HepG2 (cell line): ENCODE results near the gene SLC22A23. TPM values are rescaled to one million over a fixed set of nuclear protein-coding genes. Genes with fewer than 3 reads are reported as not detected.

Experiments
- AFF4 ChIP-seq: sonication (generic); formaldehyde crosslinking; IDR thresholded peaks from 2 replicates; pipeline ENCODE4 v1.4.0; 2020; ENCODE audit warnings: missing genetic modification reagents
- ARID5B ChIP-seq: IDR thresholded peaks from 2 replicates; pipeline ENCODE4 v1.4.0; 2020; ENCODE audit warnings: mild to moderate bottlenecking, missing genetic modification reagents
- CBX5 ChIP-seq: sonication (generic); formaldehyde crosslinking; IDR thresholded peaks from 2 replicates; pipeline ENCODE4 v1.4.0; 2020; ENCODE audit warnings: missing genetic modification reagents, borderline replicate concordance
- ELF1 ChIP-seq: sonication (generic); formaldehyde crosslinking; IDR thresholded peaks from 2 replicates; pipeline ENCODE4 v1.4.0; 2020; ENCODE audit warnings: missing genetic modification reagents
- EZH2 ChIP-seq: conservative IDR thresholded peaks from 2 replicates; pipeline ENCODE4 v1.6.1; 2012; ENCODE audit warnings: mild to moderate bottlenecking, low read depth, low read length, moderate library complexity
- FOXA3 ChIP-seq: IDR thresholded peaks from 2 replicates; pipeline ENCODE4 v1.6.1; 2016; ENCODE audit warnings: missing genetic modification reagents, missing compliant biosample characterization
- FOXK1 ChIP-seq: sonication (generic); formaldehyde crosslinking; IDR thresholded peaks from 2 replicates; pipeline ENCODE4 v1.4.0; 2020; ENCODE audit warnings: low read depth, missing genetic modification reagents, borderline replicate concordance
- GABPB1 ChIP-seq: IDR thresholded peaks from 2 replicates; pipeline ENCODE4 v1.6.1; 2016; ENCODE audit warnings: mild to moderate bottlenecking, missing genetic modification reagents, moderate library complexity, missing compliant biosample characterization
- GATAD2A ChIP-seq: IDR thresholded peaks from 2 replicates; pipeline ENCODE4 v1.6.1; 2016
- GFI1 ChIP-seq: sonication (generic); formaldehyde crosslinking; IDR thresholded peaks from 2 replicates; pipeline ENCODE4 v1.5.0; 2020; ENCODE audit warnings: missing genetic modification reagents, mild to moderate bottlenecking, borderline replicate concordance
- HBP1 ChIP-seq: IDR thresholded peaks from 2 replicates; pipeline ENCODE4 v1.6.1; 2016; ENCODE audit warnings: low read depth, control low read depth
- HIVEP1 ChIP-seq: sonication (generic); formaldehyde crosslinking; IDR thresholded peaks from 2 replicates; pipeline ENCODE4 v1.4.0; 2020; ENCODE audit warnings: mild to moderate bottlenecking, missing genetic modification reagents
- KAT8 ChIP-seq: IDR thresholded peaks from 2 replicates; pipeline ENCODE4 v1.6.1; 2016; ENCODE audit warnings: missing genetic modification reagents, missing compliant biosample characterization
- NR2F6 ChIP-seq, 2 experiments: IDR thresholded peaks; 2 replicates each; pipeline ENCODE4 v1.6.1; 2016; ENCODE audit warnings: antibody characterized with exemption in 1 of 2, mild to moderate bottlenecking in 1 of 2
- RXRB ChIP-seq: IDR thresholded peaks from 2 replicates; pipeline ENCODE4 v1.6.1; 2016; ENCODE audit warnings: borderline replicate concordance, missing genetic modification reagents, missing compliant biosample characterization
- SALL1 ChIP-seq: sonication (generic); formaldehyde crosslinking; IDR thresholded peaks from 2 replicates; pipeline ENCODE4 v1.8.0; 2022; ENCODE audit warnings: mild to moderate bottlenecking, missing genetic modification reagents
- SATB2 ChIP-seq: sonication (generic); formaldehyde crosslinking; IDR thresholded peaks from 2 replicates; pipeline ENCODE4 v1.5.0; 2020; ENCODE audit warnings: missing genetic modification reagents
- SOX13 ChIP-seq, 3 experiments: fragments of 450-650 bp in 1 of 3; sonication (generic) in 1 of 3; formaldehyde crosslinking in 1 of 3; IDR thresholded peaks in 2 of 3; conservative IDR thresholded peaks in 1 of 3; 2 replicates each; pipeline versions ENCODE4 v1.5.0 to v1.6.1; 2016 to 2020; ENCODE audit warnings: antibody characterized with exemption in 1 of 3, mild to moderate bottlenecking in 1 of 3, missing compliant biosample characterization in 1 of 3, missing genetic modification reagents in 1 of 3, moderate library complexity in 1 of 3
- ZBTB7A ChIP-seq: sonication (generic); formaldehyde crosslinking; IDR thresholded peaks from 2 replicates; pipeline ENCODE4 v1.8.0; 2022; ENCODE audit warnings: mild to moderate bottlenecking, missing genetic modification reagents
- ZMYM4 ChIP-seq: sonication (generic); formaldehyde crosslinking; IDR thresholded peaks from 2 replicates; pipeline ENCODE4 v1.8.1; 2023; ENCODE audit warnings: mild to moderate bottlenecking, missing genetic modification reagents
- ZNF180 ChIP-seq: sonication (generic); formaldehyde crosslinking; IDR thresholded peaks from 2 replicates; pipeline ENCODE4 v1.4.0; 2020; ENCODE audit warnings: low read depth, missing genetic modification reagents, borderline replicate concordance
- ZNF34 ChIP-seq: sonication (generic); formaldehyde crosslinking; IDR thresholded peaks from 2 replicates; pipeline ENCODE4 v1.4.0; 2020; ENCODE audit warnings: mild to moderate bottlenecking, missing genetic modification reagents, borderline replicate concordance
- polyA plus RNA-seq, 8 experiments: library from polyadenylated mRNA; depleted of rRNA in 3 of 8; stranded (reverse) in 7 of 8; unstranded in 1 of 8; fragments of >200 nt; fragmentation: Illumina TruSeq in 4 of 8; extraction: Trizol in 4 of 8; gene quantifications; 2 replicates each; pipeline versions ENCODE4 v1.2.1 to v1.2.3, GENCODE V29; 2011 to 2016; ENCODE audit warnings: low read depth in 4 of 8, missing spikeins in 1 of 8, mixed read lengths in 1 of 8; ENCODE audit not compliant: insufficient read depth in 1 of 8
- total RNA-seq, 5 experiments: library from RNA; depleted of rRNA; stranded (reverse); fragments of >200 nt; fragmentation: Illumina TruSeq; extraction: Trizol; gene quantifications; 2 replicates each; pipeline ENCODE4 v1.2.3, GENCODE V29; 2016; ENCODE audit warnings: low read depth in 1 of 5

The SLC22A23 gene
- total and polyA plus RNA-seq, 2 of the 13 experiments (the other 11 are each of a cell fraction or from before 2014, with no cell fraction given): 11.8 to 17.5 TPM

- TF ChIP-seq AFF4 (CRISPR knock-in tag): no peak
- peak; percentile 52; the same call in 1 of the 2 replicates for TF ChIP-seq ARID5B (CRISPR knock-in tag)
- TF ChIP-seq ZNF34 (CRISPR knock-in tag): no peak
- TF ChIP-seq FOXK1 (CRISPR knock-in tag): no peak
- no peak for TF ChIP-seq SOX13 (IDR thresholded peaks at IDR 0.05)
- TF ChIP-seq SOX13 (CRISPR knock-in tag; conservative IDR thresholded peaks at IDR 0.05 in 1 of 2, IDR thresholded peaks at IDR 0.05 in 1 of 2): peak in 1 of 2 experiments; percentile 21; a peak in 1 of 4 replicates
- TF ChIP-seq ZMYM4 (CRISPR knock-in tag): 0 out of 2 replicates have a peak, but pooled peaks have one; percentile 22
- TF ChIP-seq SATB2 (CRISPR knock-in tag): no peak
- 0 out of 2 replicates have a peak, but pooled peaks have one; percentile 26 for TF ChIP-seq GATAD2A (CRISPR knock-in tag)
- TF ChIP-seq NR2F6 (IDR thresholded peaks at IDR 0.05): no peak
- peak; percentile 32; the same call in 1 of the 2 replicates for TF ChIP-seq NR2F6 (CRISPR knock-in tag; IDR thresholded peaks at IDR 0.05)
- peak; percentile 48; the same call in 1 of the 2 replicates for TF ChIP-seq SALL1
- TF ChIP-seq GABPB1: 0 out of 2 replicates have a peak, but pooled peaks have one; percentile 18
- TF ChIP-seq HIVEP1 (CRISPR knock-in tag): no peak
- TF ChIP-seq ZBTB7A (CRISPR knock-in tag): no peak
- TF ChIP-seq FOXA3 (CRISPR knock-in tag): peak; percentile 46; the same call in 1 of the 2 replicates
- TF ChIP-seq KAT8 (CRISPR knock-in tag): 0 out of 2 replicates have a peak, but pooled peaks have one; percentile 34
- no peak for TF ChIP-seq ELF1 (CRISPR knock-in tag)
- peak; percentile 53; the same call in 1 of the 2 replicates for TF ChIP-seq RXRB (CRISPR knock-in tag)
- TF ChIP-seq ZNF180 (CRISPR knock-in tag): no peak
- TF ChIP-seq EZH2: no peak
- TF ChIP-seq CBX5 (CRISPR knock-in tag): no peak
- 0 out of 2 replicates have a peak, but pooled peaks have one; percentile 22 for TF ChIP-seq GFI1 (CRISPR knock-in tag)
- no peak for TF ChIP-seq HBP1 (CRISPR knock-in tag)
Observed at GRCh38 chr6:3506200-3506599, 49.4 kb upstream of the SLC22A23 start (continued).
